HL-60 (cell line): ENCODE measurements around the gene BRCA2.

Source experiments
- GABPA ChIP-seq: IDR thresholded peaks from 2 replicates; pipeline ENCODE4 v1.6.1; 2012; ENCODE audit warnings: low read depth
- POLR2AphosphoS5 ChIP-seq: IDR thresholded peaks from 2 replicates; pipeline ENCODE4 v1.6.1; 2012; ENCODE audit warnings: low read depth
- TF ChIP-seq, protein P1 (sequence below): IDR thresholded peaks from one replicate; pipeline ENCODE4 v1.5.1; 2011; ENCODE audit warnings: low read length, control low read depth, inconsistent platforms; ENCODE audit not compliant: insufficient read depth
- TF ChIP-seq, protein P2 (sequence below): IDR thresholded peaks from 2 replicates; pipeline ENCODE4 v1.6.1; 2012; ENCODE audit warnings: low read depth; ENCODE audit not compliant: insufficient replicate concordance

DNA sequence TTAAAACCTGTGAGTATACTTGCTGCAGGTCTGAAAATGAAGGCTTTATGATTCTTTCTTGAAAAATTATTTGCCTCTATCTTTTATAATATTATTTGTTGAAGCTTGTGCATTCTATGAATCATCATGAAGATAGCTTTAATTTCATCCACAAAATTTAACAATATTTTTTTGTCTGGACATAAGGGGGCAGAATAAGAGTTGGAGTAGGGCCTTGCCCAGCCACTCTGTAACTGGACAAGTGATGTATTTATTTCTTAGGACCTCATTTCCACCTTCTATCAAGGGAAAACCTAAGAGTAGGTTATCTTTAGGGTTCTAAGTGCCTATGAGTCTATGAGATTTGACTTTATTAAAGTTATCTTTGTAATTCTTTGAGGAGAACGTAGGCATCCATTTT is 62.7 kb downstream of the BRCA2 start:
- TF ChIP-seq POLR2AphosphoS5 (no peak), GABPA (no peak)
- TF ChIP-seq, protein P1, sequence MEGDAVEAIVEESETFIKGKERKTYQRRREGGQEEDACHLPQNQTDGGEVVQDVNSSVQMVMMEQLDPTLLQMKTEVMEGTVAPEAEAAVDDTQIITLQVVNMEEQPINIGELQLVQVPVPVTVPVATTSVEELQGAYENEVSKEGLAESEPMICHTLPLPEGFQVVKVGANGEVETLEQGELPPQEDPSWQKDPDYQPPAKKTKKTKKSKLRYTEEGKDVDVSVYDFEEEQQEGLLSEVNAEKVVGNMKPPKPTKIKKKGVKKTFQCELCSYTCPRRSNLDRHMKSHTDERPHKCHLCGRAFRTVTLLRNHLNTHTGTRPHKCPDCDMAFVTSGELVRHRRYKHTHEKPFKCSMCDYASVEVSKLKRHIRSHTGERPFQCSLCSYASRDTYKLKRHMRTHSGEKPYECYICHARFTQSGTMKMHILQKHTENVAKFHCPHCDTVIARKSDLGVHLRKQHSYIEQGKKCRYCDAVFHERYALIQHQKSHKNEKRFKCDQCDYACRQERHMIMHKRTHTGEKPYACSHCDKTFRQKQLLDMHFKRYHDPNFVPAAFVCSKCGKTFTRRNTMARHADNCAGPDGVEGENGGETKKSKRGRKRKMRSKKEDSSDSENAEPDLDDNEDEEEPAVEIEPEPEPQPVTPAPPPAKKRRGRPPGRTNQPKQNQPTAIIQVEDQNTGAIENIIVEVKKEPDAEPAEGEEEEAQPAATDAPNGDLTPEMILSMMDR, result no peak
- TF ChIP-seq, protein P2, sequence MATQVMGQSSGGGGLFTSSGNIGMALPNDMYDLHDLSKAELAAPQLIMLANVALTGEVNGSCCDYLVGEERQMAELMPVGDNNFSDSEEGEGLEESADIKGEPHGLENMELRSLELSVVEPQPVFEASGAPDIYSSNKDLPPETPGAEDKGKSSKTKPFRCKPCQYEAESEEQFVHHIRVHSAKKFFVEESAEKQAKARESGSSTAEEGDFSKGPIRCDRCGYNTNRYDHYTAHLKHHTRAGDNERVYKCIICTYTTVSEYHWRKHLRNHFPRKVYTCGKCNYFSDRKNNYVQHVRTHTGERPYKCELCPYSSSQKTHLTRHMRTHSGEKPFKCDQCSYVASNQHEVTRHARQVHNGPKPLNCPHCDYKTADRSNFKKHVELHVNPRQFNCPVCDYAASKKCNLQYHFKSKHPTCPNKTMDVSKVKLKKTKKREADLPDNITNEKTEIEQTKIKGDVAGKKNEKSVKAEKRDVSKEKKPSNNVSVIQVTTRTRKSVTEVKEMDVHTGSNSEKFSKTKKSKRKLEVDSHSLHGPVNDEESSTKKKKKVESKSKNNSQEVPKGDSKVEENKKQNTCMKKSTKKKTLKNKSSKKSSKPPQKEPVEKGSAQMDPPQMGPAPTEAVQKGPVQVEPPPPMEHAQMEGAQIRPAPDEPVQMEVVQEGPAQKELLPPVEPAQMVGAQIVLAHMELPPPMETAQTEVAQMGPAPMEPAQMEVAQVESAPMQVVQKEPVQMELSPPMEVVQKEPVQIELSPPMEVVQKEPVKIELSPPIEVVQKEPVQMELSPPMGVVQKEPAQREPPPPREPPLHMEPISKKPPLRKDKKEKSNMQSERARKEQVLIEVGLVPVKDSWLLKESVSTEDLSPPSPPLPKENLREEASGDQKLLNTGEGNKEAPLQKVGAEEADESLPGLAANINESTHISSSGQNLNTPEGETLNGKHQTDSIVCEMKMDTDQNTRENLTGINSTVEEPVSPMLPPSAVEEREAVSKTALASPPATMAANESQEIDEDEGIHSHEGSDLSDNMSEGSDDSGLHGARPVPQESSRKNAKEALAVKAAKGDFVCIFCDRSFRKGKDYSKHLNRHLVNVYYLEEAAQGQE, result no peak
